ENCODE measurements around the gene PAK4.

GRCh38 chr19:39199025-39199424 lies 73.4 kb downstream of the PAK4 start:
- no peak for TF ChIP-seq TAF1 (IDR thresholded peaks at IDR 0.05; ENCODE audit: borderline replicate concordance, insufficient read depth, low read length)
- TF ChIP-seq REST (IDR thresholded peaks at IDR 0.05; ENCODE audit: insufficient read depth in 1 of 2, low read depth in 2 of 2, low read length in 2 of 2) = no peak
- TF ChIP-seq POLR2AphosphoS5 (IDR thresholded peaks at IDR 0.05; ENCODE audit: low read depth, low read length) = no peak
- no peak for TF ChIP-seq SIN3A (IDR thresholded peaks at IDR 0.05; ENCODE audit: borderline replicate concordance, insufficient read depth, low read length)
- TF ChIP-seq FOXP2 (optimal IDR thresholded peaks at IDR 0.05; ENCODE audit: borderline replicate concordance, extremely low read depth, extremely low read length, insufficient read depth) = no peak
